Body of pancreas (tissue), 4 donors: Measurements from ENCODE around the gene SOHLH1. TPM values are rescaled to one million over a fixed set of nuclear protein-coding genes. Genes with fewer than 3 reads are reported as not detected.

ENCODE experiments used
- ATAC-seq: fragments of 150-250 bp; one replicate; pipeline ENCODE4 v1.9.1; 2016
- DNase-seq, 4 donors: peaks; one replicate each; pipeline ENCODE4 v3.0.0-alpha.2; 2019
- H3K27ac ChIP-seq, 4 donors: fragments of 200-600 bp; sonication (generic); 1 replicate in 3 of 4; 2 replicates in 1 of 4; pipeline versions ENCODE4 v1.5.1 to v1.6.1; 2016 to 2019; ENCODE audit warnings: mild to moderate bottlenecking in 1 of 4, mixed read lengths in 1 of 4, moderate library complexity in 1 of 4
- H3K27me3 ChIP-seq, 2 donors: fragments of 200-600 bp; sonication (generic); one replicate each; pipeline ENCODE4 v1.6.0; 2016; ENCODE audit warnings: mild to moderate bottlenecking in 1 of 2
- H3K36me3 ChIP-seq, 2 donors: fragments of 200-600 bp; sonication (generic); replicated peaks in 1 of 2; 2 replicates each; pipeline ENCODE4 v1.5.1; 2016; ENCODE audit warnings: low read depth in 2 of 2; ENCODE audit not compliant: insufficient read depth in 1 of 2
- H3K4me1 ChIP-seq: fragments of 200-600 bp; sonication (generic); one replicate; pipeline ENCODE4 v1.6.0; 2016
- H3K4me3 ChIP-seq, 2 donors: fragments of 200-600 bp; sonication (generic); 1 replicate in 1 of 2; 2 replicates in 1 of 2; pipeline ENCODE4 v1.5.1; 2016 to 2019
- H3K9me3 ChIP-seq, 3 donors: fragments of 200-600 bp; sonication (generic); 1 replicate in 2 of 3; 2 replicates in 1 of 3; pipeline ENCODE4 v1.5.1; 2016
- POLR2A ChIP-seq, 3 donors: fragments of 450-650 bp; IDR thresholded peaks; one replicate each; pipeline ENCODE4 v1.6.1; 2016; ENCODE audit warnings: antibody characterized with exemption in 3 of 3, mild to moderate bottlenecking in 2 of 3
- WGBS, 2 donors: methylation state at CpG; one replicate each; pipeline ENCODE4 v1.1.5; 2017; 5-methylcytosine and 5-hydroxymethylcytosine counted together
- intact Hi-C: fragments of 100-400 bp; cut with DNase I; formaldehyde crosslinking; loops from one replicate; pipeline ENCODE4 v1.15.1; 2023
- total RNA-seq, 2 donors: library from RNA; depleted of rRNA; stranded (reverse); fragments of >200 nt; gene quantifications; one replicate each; pipeline ENCODE4 v1.1.0, GENCODE V29; 2016
- TF ChIP-seq, protein P1 (sequence below), 7 experiments: fragments of 450-650 bp in 4 of 7; fragments of 200-600 bp in 3 of 7; sonication (generic) in 3 of 7; IDR thresholded peaks; one replicate each; pipeline ENCODE4 v1.5.1; 2016 to 2019; ENCODE audit warnings: antibody characterized with exemption in 7 of 7

The SOHLH1 gene
- total RNA-seq, 2 donors from 2014 or later: not detected

- 53 to 72% methylated on average over 11 to 14 of the region's 14 CpGs for WGBS, 2 donors
- no peak for ATAC-seq
- no peak overlapping the region for H3K27ac ChIP-seq
- peaks cover 14% of the 10 kb centered on the region for H3K4me1 ChIP-seq
- H3K9me3 ChIP-seq: no peaks in the 10 kb centered on the region
- no peak for TF ChIP-seq POLR2A (IDR thresholded peaks at IDR 0.05)
- TF ChIP-seq, protein P1, sequence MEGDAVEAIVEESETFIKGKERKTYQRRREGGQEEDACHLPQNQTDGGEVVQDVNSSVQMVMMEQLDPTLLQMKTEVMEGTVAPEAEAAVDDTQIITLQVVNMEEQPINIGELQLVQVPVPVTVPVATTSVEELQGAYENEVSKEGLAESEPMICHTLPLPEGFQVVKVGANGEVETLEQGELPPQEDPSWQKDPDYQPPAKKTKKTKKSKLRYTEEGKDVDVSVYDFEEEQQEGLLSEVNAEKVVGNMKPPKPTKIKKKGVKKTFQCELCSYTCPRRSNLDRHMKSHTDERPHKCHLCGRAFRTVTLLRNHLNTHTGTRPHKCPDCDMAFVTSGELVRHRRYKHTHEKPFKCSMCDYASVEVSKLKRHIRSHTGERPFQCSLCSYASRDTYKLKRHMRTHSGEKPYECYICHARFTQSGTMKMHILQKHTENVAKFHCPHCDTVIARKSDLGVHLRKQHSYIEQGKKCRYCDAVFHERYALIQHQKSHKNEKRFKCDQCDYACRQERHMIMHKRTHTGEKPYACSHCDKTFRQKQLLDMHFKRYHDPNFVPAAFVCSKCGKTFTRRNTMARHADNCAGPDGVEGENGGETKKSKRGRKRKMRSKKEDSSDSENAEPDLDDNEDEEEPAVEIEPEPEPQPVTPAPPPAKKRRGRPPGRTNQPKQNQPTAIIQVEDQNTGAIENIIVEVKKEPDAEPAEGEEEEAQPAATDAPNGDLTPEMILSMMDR (IDR thresholded peaks at IDR 0.05): no peak
- intact Hi-C loops: loop anchor here (10.0 kb wide), 1 partner anchor 421 kb away; no protein-coding TSS in a partner anchor
- no peaks in the 10 kb centered on the region for H3K36me3 ChIP-seq
- no peak for DNase-seq
- H3K4me3 ChIP-seq: no peak overlapping the region
- peaks cover 0 to 8% of the 10 kb centered on the region in 2 donors for H3K27me3 ChIP-seq
Observed at GRCh38 chr9:135703726-135704125, 4.4 kb upstream of the SOHLH1 start.

DNA sequence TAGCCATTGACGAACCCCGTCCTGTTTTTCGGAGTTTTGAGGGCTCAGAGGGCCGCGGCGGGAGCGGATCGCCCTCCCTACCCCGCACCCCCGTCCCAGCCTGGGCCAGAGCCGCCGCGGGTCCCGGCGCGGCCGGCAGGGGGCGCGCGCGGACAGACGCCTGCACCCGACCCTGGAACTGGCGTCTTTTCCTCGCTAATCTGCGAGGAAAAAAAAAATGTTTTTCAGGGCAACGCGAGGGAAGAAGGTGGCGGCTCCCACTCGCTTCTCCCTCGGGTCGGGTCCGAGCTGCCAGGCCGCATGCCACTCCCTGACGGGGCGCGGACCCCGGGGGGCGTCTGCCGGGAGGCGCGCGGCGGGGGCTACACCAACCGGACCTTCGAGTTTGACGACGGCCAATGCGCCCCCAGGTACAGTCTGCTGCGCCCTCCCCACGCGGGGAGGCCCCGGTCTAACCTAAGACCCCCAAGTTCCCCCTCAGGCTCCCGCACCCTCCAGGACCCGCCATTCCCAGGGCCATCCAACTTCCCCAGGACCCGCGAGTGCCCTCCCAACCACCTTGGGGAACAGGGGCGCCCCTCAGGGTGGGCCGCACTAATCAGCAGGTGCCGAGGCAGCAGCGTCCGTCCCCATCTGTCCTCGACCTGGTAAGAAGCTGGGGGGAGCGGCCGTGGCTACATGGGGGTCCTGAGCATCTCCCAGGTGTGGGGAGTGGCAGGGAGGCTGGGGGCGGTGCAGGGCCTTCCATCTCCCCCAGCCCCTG is 2.9 kb upstream of the SOHLH1 start, which contains the start of gene KCNT1:
Gene KCNT1 (plus strand): TSS at position 227 of the 763 bp plus-strand sequence. CDS start 74 bp downstream, at position 301.
- 1 to 9% methylated on average over 12 to 60 of the region's 66 CpGs for WGBS, 2 donors
- no peaks in the 10 kb centered on the region for H3K9me3 ChIP-seq
- H3K4me3 ChIP-seq: no peak within 1 kb of the TSS
- H3K4me1 ChIP-seq: peaks cover 14% of the 10 kb centered on the region
- intact Hi-C loops: loop anchor here (10.0 kb wide), 1 partner anchor 423 kb away; no protein-coding TSS in a partner anchor
- H3K27ac ChIP-seq: no peak within 1 kb of the TSS
- TF ChIP-seq POLR2A (IDR thresholded peaks at IDR 0.05): no peak
- TF ChIP-seq, protein P1 (IDR thresholded peaks at IDR 0.05): peak; percentile 45 to 98 (median 78)
- peaks cover 0 to 8% of the 10 kb centered on the region in 2 donors for H3K27me3 ChIP-seq
- DNase-seq (peak; percentile 41 to 68 (median 52)), ATAC-seq (peak; percentile 39)
- H3K36me3 ChIP-seq: no peaks in the 10 kb centered on the region

- Histone ChIP-seq H3K4me3 (no peak overlapping the region), H3K9me3 (no peaks in the 10 kb centered on the region), H3K36me3 (no peaks in the 10 kb centered on the region), H3K27me3 (peaks cover 0 to 8% of the 10 kb centered on the region in 2 donors), H3K27ac (no peak overlapping the region), H3K4me1 (peaks cover 14% of the 10 kb centered on the region)
- 16 to 90% methylated on average over 2 to 40 of the region's 40 CpGs for WGBS, 2 donors
- intact Hi-C loops: loop anchor here (10.0 kb wide), 1 partner anchor 423 kb away; no protein-coding TSS in a partner anchor
- no peak for TF ChIP-seq POLR2A (IDR thresholded peaks at IDR 0.05)
- TF ChIP-seq, protein P1 (IDR thresholded peaks at IDR 0.05): no peak
- no peak for DNase-seq
- peak; percentile 5 for ATAC-seq
Observed at GRCh38 chr9:135701067-135701958, 2.0 kb upstream of the SOHLH1 start.

GRCh38 chr9:135700525-135700924 is 1.2 kb upstream of the SOHLH1 start:
- TF ChIP-seq POLR2A (IDR thresholded peaks at IDR 0.05): no peak
- TF ChIP-seq, protein P1 (IDR thresholded peaks at IDR 0.05): no peak
- Histone ChIP-seq H3K4me3 (no peak overlapping the region), H3K9me3 (no peaks in the 10 kb centered on the region), H3K27ac (no peak overlapping the region), H3K4me1 (peaks cover 13% of the 10 kb centered on the region), H3K27me3 (peaks cover 0 to 8% of the 10 kb centered on the region in 2 donors), H3K36me3 (no peaks in the 10 kb centered on the region)
- ATAC-seq: no peak
- intact Hi-C loops: loop anchor here (10.0 kb wide), 1 partner anchor 424 kb away; no protein-coding TSS in a partner anchor
- WGBS, 2 donors: 35 to 53% methylated on average over 7 to 15 of the region's 15 CpGs
- DNase-seq: no peak
